Fibroblast of mammary gland (primary cell): ENCODE data around the gene TMEM88.

Source experiments
- DNase-seq: peaks from one replicate; pipeline ENCODE4 v3.0.0-alpha.2; 2010; ENCODE audit warnings: low read depth
- H3K4me3 ChIP-seq: 2 replicates; pipeline ENCODE4 v1.5.1; 2011; ENCODE audit warnings: low read depth, mild to moderate bottlenecking, low read length, moderate library complexity; ENCODE audit not compliant: control insufficient read depth
- CTCF ChIP-seq: conservative IDR thresholded peaks from 2 replicates; pipeline ENCODE4 v1.5.1; 2011; ENCODE audit warnings: low read depth, low read length, inconsistent platforms; ENCODE audit not compliant: control insufficient read depth, insufficient read depth

Gene TMEM88

GRCh38 chr17:7836596-7837407 is 18.1 kb upstream of the TMEM88 start:
- no peak for TF ChIP-seq CTCF
- DNase-seq = peak; percentile 97
- H3K4me3 ChIP-seq = peak overlapping the region; percentile 71

GRCh38 chr17:7837408-7838088 is 17.3 kb upstream of the TMEM88 start:
- H3K4me3 ChIP-seq = peak overlapping the region; percentile 32
- TF ChIP-seq CTCF = no peak
- DNase-seq = no peak

- H3K4me3 ChIP-seq = peak overlapping the region; percentile 19
- peak; percentile 48 for DNase-seq
- TF ChIP-seq CTCF = no peak
Observed at GRCh38 chr17:7838090-7839075, 16.5 kb upstream of the TMEM88 start.

- no peak overlapping the region for H3K4me3 ChIP-seq
- TF ChIP-seq CTCF = no peak
- no peak for DNase-seq
Observed at GRCh38 chr17:7839190-7839875, 15.5 kb upstream of the TMEM88 start.

- no peak for TF ChIP-seq CTCF
- H3K4me3 ChIP-seq = no peak overlapping the region
- peak; percentile 48 for DNase-seq
Observed at GRCh38 chr17:7839876-7840261, 15.0 kb upstream of the TMEM88 start.

GRCh38 chr17:7840441-7840840 is 14.4 kb upstream of the TMEM88 start:
- no peak overlapping the region for H3K4me3 ChIP-seq
- TF ChIP-seq CTCF = no peak
- DNase-seq = no peak
